CD14-positive monocyte (primary cell): ENCODE data around the gene PWP1. TPM values are rescaled to one million over a fixed set of nuclear protein-coding genes. Genes with fewer than 3 reads are reported as not detected.

Experiments used
- DNase-seq, 3 donors: peaks; one replicate each; pipeline ENCODE4 v3.0.0-alpha.2; 2011 to 2022
- H2AFZ ChIP-seq: 2 replicates; pipeline ENCODE4 v1.6.0; 2012; ENCODE audit warnings: mild to moderate bottlenecking, low read depth, low read length, inconsistent platforms; ENCODE audit not compliant: insufficient read depth, poor library complexity, severe bottlenecking
- H3K27ac ChIP-seq, 2 donors: 1 replicate in 1 of 2; 2 replicates in 1 of 2; pipeline ENCODE4 v1.5.1; 2012 to 2013; ENCODE audit warnings: low read length in 2 of 2, control low read depth in 1 of 2, inconsistent platforms in 1 of 2, low read depth in 1 of 2, mild to moderate bottlenecking in 1 of 2
- H3K27me3 ChIP-seq, 2 donors: one replicate each; pipeline versions ENCODE4 v1.6.0 to v1.6.1; 2011 to 2013; ENCODE audit warnings: low read length in 2 of 2; ENCODE audit not compliant: control insufficient read depth in 2 of 2, insufficient read depth in 2 of 2
- H3K36me3 ChIP-seq, 2 donors: replicated peaks in 1 of 2; 1 replicate in 1 of 2; 2 replicates in 1 of 2; pipeline versions ENCODE4 v1.5.1 to v1.6.1; 2012 to 2013; ENCODE audit warnings: low read length in 2 of 2, control low read depth in 1 of 2, inconsistent platforms in 1 of 2, mild to moderate bottlenecking in 1 of 2; ENCODE audit not compliant: insufficient read depth in 2 of 2, control insufficient read depth in 1 of 2
- H3K4me1 ChIP-seq, 2 donors: 1 replicate in 1 of 2; 2 replicates in 1 of 2; pipeline versions ENCODE4 v1.5.1 to v1.6.1; 2012 to 2013; ENCODE audit warnings: low read length in 2 of 2, control low read depth in 1 of 2, inconsistent platforms in 1 of 2, mild to moderate bottlenecking in 1 of 2, moderate library complexity in 1 of 2; ENCODE audit not compliant: insufficient read depth in 2 of 2, control insufficient read depth in 1 of 2
- H3K4me2 ChIP-seq: replicated peaks from 2 replicates; pipeline ENCODE3; 2012; ENCODE audit warnings: low read length, moderate library complexity, mild to moderate bottlenecking; ENCODE audit not compliant: poor library complexity, severe bottlenecking; ENCODE audit errors: extremely low read depth
- H3K4me3 ChIP-seq, 3 experiments: fragments of 200-600 bp in 1 of 3; sonication (generic) in 1 of 3; replicated peaks in 1 of 3; 1 replicate in 2 of 3; 2 replicates in 1 of 3; pipeline ENCODE4 v1.5.1; 2011 to 2013; ENCODE audit warnings: low read length in 3 of 3, mild to moderate bottlenecking in 3 of 3, control low read depth in 2 of 3, low read depth in 2 of 3, inconsistent platforms in 1 of 3, moderate library complexity in 1 of 3
- H3K79me2 ChIP-seq: 2 replicates; pipeline ENCODE4 v1.6.0; 2012; ENCODE audit warnings: mild to moderate bottlenecking, control low read depth, inconsistent platforms, low read length, moderate library complexity; ENCODE audit not compliant: insufficient read depth
- H3K9ac ChIP-seq: 2 replicates; pipeline ENCODE4 v1.6.0; 2017; ENCODE audit warnings: low read length, mild to moderate bottlenecking; ENCODE audit not compliant: insufficient read depth, poor library complexity, severe bottlenecking
- H3K9me3 ChIP-seq, 2 donors: replicated peaks in 1 of 2; 1 replicate in 1 of 2; 2 replicates in 1 of 2; pipeline versions ENCODE4 v1.5.1 to v1.6.1; 2012 to 2013; ENCODE audit warnings: low read length in 2 of 2, control low read depth in 1 of 2; ENCODE audit not compliant: control insufficient read depth in 1 of 2, insufficient read depth in 1 of 2
- H4K20me1 ChIP-seq: 2 replicates; pipeline ENCODE4 v1.6.0; 2012; ENCODE audit warnings: mild to moderate bottlenecking, low read length, control low read depth, moderate library complexity; ENCODE audit not compliant: insufficient read depth
- H3K27ac Mint-ChIP-seq, 7 donors: one replicate each; pipeline ENCODE4 v1.8.0; 2020; ENCODE audit warnings: mild to moderate bottlenecking in 7 of 7, mixed read lengths in 7 of 7, moderate library complexity in 6 of 7, inconsistent platforms in 2 of 7
- H3K27me3 Mint-ChIP-seq, 3 donors: one replicate each; pipeline ENCODE4 v1.8.0; 2021 to 2022; ENCODE audit warnings: low read depth in 3 of 3, mild to moderate bottlenecking in 3 of 3, mixed read lengths in 3 of 3, moderate library complexity in 3 of 3, inconsistent platforms in 1 of 3
- H3K36me3 Mint-ChIP-seq, 2 donors: one replicate each; pipeline ENCODE4 v1.8.0; 2020; ENCODE audit warnings: mixed read lengths in 2 of 2, inconsistent platforms in 1 of 2, mild to moderate bottlenecking in 1 of 2
- H3K4me1 Mint-ChIP-seq: one replicate; pipeline ENCODE4 v1.8.0; 2020; ENCODE audit warnings: mild to moderate bottlenecking, mixed read lengths
- H3K4me3 Mint-ChIP-seq, 2 donors: one replicate each; pipeline ENCODE4 v1.8.0; 2020; ENCODE audit warnings: mild to moderate bottlenecking in 2 of 2, mixed read lengths in 2 of 2, moderate library complexity in 1 of 2
- H3K9me3 Mint-ChIP-seq, 7 donors: one replicate each; pipeline ENCODE4 v1.8.0; 2020 to 2022; ENCODE audit warnings: mixed read lengths in 7 of 7, mild to moderate bottlenecking in 6 of 7, moderate library complexity in 6 of 7, inconsistent platforms in 2 of 7
- CTCF ChIP-seq: fragments of 200-600 bp; IDR thresholded peaks from one replicate; pipeline ENCODE4 v1.8.0; 2022; ENCODE audit warnings: antibody characterized with exemption, mild to moderate bottlenecking
- WGBS: methylation state at CpG from one replicate; pipeline ENCODE4 v1.1.5; 2013; ENCODE audit warnings: missing lambda C conversion rate; ENCODE audit not compliant: insufficient coverage; 5-methylcytosine and 5-hydroxymethylcytosine counted together
- intact Hi-C, 2 donors: fragments of 100-400 bp; cut with micrococcal nuclease; formaldehyde crosslinking; loops; one replicate each; pipeline versions ENCODE4 v1.15.0 to v1.15.1; 2023
- polyA plus RNA-seq, 3 donors: library from polyadenylated mRNA; depleted of rRNA in 1 of 3; unstranded in 2 of 3; stranded (reverse) in 1 of 3; fragments of 300-500 nt in 2 of 3; fragments of >200 nt in 1 of 3; fragmentation: Illumina TruSeq in 2 of 3; gene quantifications; 1 replicate in 2 of 3; 2 replicates in 1 of 3; pipeline ENCODE4 v1.2.3, GENCODE V29; 2012 to 2021

PWP1 gene
- polyA plus RNA-seq, 3 donors: 27.1 to 29.1 (median 28.0) TPM

GRCh38 chr12:107669946-107670345 is 15.7 kb upstream of the PWP1 start:
- Mint-ChIP-seq H3K27ac (no peak overlapping the region), H3K36me3 (no peaks in the 10 kb centered on the region), H3K4me3 (no peak overlapping the region), H3K27me3 (peaks cover 4 to 17% (median 9%) of the 10 kb centered on the region in 3 donors), H3K9me3 (no peaks in the 10 kb centered on the region), H3K4me1 (peaks cover 7% of the 10 kb centered on the region)
- Histone ChIP-seq H4K20me1 (no peaks in the 10 kb centered on the region), H3K27ac (no peak overlapping the region), H2AFZ (no peak overlapping the region), H3K4me1 (peaks cover 0 to 10% of the 10 kb centered on the region in 2 donors), H3K36me3 (no peaks in the 10 kb centered on the region), H3K9me3 (no peaks in the 10 kb centered on the region), H3K9ac (no peak overlapping the region), H3K79me2 (no peaks in the 10 kb centered on the region), H3K4me2 (no peak overlapping the region), H3K4me3 (no peak overlapping the region), H3K27me3 (no peaks in the 10 kb centered on the region)
- intact Hi-C loops: loop anchor here in 1 of 2 donors (10.0 kb wide), 2 partner anchors 525 to 845 kb away; partner anchors contain the start of gene FICD
- 98% methylated on average over 7 of the region's 8 CpGs for WGBS
- no peak for TF ChIP-seq CTCF
- DNase-seq: no peak

- H3K4me1 Mint-ChIP-seq: peaks cover 7% of the 10 kb centered on the region
- Histone ChIP-seq H3K79me2 (no peaks in the 10 kb centered on the region), H3K9me3 (no peaks in the 10 kb centered on the region), H3K27me3 (no peaks in the 10 kb centered on the region), H4K20me1 (no peaks in the 10 kb centered on the region), H3K27ac (no peak overlapping the region), H3K4me3 (no peak overlapping the region), H3K4me1 (peaks cover 0 to 10% of the 10 kb centered on the region in 2 donors), H3K36me3 (no peaks in the 10 kb centered on the region), H2AFZ (no peak overlapping the region), H3K4me2 (no peak overlapping the region), H3K9ac (no peak overlapping the region)
- H3K27ac Mint-ChIP-seq: peak overlapping the region in 1 of 7 donors; percentile 78
- WGBS: 67% methylated on average over 6 of the region's 10 CpGs
- H3K9me3 Mint-ChIP-seq: no peaks in the 10 kb centered on the region
- H3K27me3 Mint-ChIP-seq: peaks cover 4 to 17% (median 6%) of the 10 kb centered on the region in 3 donors
- H3K4me3 Mint-ChIP-seq: no peak overlapping the region
- peak in 2 of 3 donors; percentile 32 to 44 for DNase-seq
- no peaks in the 10 kb centered on the region for H3K36me3 Mint-ChIP-seq
- intact Hi-C loops: loop anchor here in 1 of 2 donors (10.0 kb wide), 2 partner anchors 524 to 844 kb away; partner anchors contain the start of gene FICD
- peak; percentile 73 for TF ChIP-seq CTCF
These were observed 14.5 kb upstream of the PWP1 start for GRCh38 chr12:107670999-107671643.
